HCEC 1CT (cell line): ENCODE data around the gene ATL2.
"Not testable (repeated sequence)": the region's sequence is repeated elsewhere in the genome, so short reads cannot be mapped to it uniquely, and the experiment has no call there.

Source experiments
- DNase-seq: peaks from one replicate; pipeline ENCODE4 v3.0.0-alpha.2; 2017

Gene ATL2

DNA sequence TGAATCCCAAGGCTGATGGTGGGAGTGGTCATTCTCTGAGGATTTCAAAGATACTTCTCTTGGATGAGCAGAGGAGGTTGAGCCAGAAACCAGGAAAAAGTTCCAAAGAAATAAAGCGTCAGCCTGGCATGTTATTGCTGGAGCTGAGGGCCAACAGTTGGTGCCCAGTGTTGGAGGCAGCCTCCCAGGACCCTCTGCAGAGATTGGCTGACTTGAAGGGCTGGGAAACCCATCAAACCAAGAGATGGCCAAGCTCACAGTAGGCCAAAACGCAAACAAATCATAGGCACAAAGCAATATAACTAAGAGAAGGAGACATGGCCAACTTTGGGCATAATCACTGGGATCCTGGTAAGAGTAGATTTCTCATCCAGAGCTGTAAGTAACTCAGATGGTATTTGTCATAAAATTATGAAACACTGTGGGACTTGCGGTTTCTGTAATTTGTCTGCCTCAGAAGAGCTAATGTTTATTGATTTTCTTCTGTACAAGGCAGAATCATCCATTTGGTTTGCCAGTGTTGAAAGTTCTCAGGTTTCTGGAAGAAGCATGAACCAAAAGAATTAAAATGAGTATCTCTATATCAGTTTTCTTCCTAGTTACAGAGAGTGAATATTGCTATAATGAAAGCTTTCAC, 108.3 kb downstream of the ATL2 start:
- DNase-seq: peak; percentile 94

DNA sequence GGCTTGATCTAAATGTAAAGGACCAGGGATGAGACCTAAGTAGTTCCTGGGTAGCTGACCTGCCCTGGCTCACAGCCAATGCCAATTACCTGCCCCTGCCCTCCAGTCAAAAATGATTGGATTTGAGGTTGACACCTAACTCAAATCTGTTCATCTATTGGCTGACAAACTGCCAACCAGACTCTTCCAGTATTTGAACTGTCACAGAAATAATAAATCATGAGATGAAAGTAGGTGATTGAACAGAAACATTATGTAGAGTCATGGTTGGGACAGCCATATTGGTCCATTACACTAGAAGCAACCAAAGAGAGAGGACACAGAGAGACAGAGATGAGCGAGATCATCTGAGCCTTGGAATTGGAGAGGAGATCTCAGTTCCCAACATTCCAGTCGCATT, 109.1 kb downstream of the ATL2 start:
- no peak for DNase-seq

- no peak for DNase-seq
Measured at GRCh38 chr2:38267270-38267925, 109.7 kb downstream of the ATL2 start.

DNA sequence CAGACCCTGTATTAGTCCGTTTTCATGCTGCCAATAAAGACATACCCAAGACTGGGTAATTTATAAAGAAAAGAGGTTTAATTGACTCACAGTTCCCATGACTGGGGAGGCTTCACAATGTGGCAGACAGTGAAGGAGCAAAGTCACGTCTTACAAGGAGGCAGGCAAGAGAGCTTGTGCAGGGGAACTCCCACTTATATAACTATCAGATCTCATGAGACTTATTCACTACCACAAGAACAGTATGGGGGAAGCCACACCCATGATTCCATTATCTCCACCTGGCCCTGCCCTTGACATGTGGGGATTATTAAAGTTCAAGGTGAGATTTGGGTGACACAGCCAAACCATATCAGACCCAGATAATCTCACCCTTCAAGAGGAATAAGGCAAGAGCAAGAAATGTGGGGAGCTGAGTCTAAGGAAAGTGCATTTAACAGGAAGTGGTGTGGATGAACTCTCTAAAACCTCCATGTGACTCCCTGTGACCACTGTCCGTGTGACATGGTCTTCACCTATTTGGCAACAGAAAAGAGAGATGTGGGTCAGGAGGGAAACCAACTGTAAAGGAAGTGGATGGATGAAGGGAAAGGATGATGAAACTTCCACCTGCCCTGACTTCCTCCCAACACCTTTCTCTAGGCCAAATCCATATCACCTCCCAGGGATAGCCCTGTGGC, 110.6 kb downstream of the ATL2 start:
- no peak for DNase-seq

GRCh38 chr2:38265461-38265860, 111.6 kb downstream of the ATL2 start:
- DNase-seq: no peak

DNA sequence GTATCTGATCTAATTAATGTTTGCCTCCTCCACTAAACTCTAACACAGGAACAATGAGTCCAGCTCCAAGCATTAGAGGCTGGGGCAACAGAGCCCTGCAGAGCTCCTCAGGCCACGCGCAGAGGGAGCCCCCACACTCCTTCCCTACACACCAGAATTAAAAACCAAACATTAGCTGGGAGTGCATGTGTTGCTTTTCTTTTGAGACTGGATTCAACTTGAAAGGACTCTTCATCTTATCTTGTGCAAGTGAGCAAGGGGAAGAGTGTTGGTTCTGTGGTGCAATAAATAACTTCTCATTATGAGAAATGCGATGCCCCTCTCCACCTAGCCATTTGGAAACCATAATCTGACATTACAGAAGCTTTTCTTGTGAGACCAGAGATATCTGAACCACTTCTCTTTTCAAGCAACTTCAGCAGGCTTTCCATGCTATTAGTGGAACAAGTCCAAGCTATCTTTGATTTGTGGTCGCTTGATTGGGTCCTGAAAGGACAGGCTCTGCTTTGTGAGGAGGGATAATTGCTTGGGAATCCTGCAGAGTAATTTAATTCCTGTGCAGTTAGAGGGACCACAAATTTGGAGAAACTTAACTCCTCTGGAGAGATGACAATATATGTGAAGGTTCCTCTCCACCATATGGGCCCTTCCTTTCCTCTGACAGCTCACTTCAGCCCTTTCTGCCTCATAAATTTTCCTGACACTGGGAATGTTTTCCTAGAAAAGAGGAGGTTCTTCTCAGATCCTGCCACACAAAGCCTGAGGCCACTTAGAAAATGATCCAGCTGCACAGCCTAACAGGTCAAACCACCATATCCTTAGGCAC, 112.5 kb downstream of the ATL2 start:
- no peak for DNase-seq

DNA sequence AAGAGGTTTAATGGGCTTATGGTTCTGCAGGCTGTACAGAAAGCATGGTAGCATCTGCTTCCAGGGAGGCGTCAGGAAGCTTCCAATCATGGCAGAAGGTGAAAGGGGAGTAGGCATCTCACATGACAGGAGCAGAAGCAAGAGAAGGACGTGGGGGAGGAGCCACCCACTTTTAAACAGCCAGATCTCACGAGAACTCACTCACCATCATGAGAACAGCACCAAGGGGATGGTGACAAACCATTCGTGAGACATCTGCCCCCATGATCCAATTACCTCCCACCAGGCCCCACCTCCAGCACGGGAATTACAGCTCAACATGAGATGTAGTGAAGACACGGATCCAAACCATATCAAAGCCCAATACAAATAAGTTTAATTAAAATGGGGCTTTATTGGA, 113.8 kb downstream of the ATL2 start:
- DNase-seq: no peak

DNA sequence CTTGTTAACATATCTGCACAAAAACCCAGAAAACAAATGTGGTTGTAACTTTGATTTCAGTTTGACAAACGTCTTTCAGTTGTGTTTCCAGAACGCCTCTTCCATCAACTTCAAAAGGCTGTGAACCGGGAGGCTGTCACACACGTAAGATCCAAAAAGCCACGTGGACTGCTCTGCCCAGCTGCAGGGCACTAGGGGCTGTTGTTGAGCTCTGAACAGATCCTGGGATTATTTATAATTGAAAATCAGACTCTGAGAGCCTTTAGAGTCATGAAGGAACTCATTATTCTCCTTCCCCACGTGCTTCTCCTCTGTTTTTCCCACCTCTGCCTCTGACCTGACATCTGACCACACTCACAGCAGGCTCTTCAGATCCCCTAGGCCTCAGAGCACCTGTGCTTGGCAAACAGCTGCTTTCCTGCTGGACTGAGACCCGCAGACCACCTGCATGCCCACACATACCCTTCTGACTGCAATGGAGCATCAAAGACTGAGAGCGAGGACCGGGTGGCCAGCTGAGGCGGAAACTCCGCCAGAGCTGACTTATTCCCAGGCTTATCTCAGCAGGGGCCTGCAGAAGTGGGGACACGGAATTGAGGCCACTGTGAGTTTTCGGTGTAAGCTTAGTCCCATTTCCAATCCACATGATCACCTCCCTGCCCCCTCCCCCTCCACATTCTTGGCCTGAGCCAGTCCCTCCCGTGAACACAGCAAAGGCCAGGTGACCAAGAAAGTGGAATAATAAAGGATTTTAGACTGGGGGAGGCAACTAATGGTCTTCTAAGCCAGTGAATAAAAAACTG, 114.8 kb downstream of the ATL2 start:
- no peak for DNase-seq

DNA sequence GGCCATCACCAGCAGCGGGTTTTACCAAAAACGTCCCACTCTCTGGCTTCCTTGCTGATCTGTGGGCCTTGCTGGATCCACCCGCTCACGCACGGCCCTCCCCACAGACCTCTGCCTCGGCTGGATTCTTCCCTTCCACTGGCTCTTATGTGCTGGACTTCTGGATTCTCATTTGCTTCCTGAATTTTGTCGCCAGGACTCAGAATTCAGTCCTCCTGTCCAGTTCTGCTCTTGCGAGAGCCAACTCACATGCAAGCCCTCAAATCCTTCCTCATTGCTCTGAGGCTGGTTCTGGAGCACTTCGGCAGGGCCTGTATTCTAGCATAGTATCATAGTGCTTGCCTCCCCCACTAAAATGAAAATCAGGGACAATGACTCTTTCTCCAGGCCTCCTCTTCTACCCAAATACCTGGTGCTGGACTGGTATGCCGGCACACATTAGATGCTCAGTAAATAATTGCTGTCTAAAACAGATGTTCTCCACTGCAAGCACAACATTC, 115.5 kb downstream of the ATL2 start:
- no peak for DNase-seq

- no peak for DNase-seq
Measured at GRCh38 chr2:38260972-38261371, 116.1 kb downstream of the ATL2 start.

GRCh38 chr2:38260469-38260868, 116.6 kb downstream of the ATL2 start:
- DNase-seq: no peak

DNA sequence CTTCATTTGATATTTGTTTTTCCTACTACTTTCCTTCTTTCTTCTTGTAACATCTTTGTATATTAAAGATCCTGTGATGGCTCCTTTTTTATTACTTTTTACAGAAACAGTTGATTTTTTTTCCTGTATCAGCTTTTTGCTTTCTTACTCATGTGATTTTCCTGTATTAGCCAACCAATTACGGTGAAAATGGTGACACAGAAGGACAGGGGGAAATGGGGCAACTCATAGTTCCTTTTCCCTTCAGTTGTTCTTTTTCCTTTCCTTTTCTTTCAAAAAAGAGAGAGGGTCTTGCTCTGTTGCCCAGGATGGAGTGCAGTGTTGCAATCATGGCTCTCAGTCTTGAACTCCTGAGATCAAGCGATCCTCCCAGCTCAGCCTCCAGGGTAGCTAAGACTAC, 117.8 kb downstream of the ATL2 start:
- DNase-seq: no peak

DNA sequence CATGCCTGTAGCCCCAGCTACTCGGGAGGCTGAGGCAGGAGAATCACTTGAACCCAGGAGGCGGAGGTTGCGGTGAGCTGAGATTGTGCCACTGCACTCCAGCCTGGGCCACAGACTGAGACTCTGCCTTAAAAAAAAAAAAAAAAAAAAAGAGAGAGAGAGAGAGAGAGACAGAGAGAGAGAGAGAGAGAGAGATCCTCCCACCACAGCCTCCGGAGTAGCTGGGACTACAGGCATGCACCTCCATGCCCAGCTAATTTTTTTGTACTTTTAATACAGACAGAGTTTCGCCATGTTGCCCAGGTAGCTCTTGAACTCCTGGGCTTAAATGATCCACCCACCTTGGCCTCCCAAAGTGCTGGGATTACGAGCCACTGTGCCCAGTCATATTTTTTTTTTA, 119.4 kb downstream of the ATL2 start:
- DNase-seq: not testable (repeated sequence)

- no peak for DNase-seq
Measured at GRCh38 chr2:38256610-38257009, 120.5 kb downstream of the ATL2 start.

DNA sequence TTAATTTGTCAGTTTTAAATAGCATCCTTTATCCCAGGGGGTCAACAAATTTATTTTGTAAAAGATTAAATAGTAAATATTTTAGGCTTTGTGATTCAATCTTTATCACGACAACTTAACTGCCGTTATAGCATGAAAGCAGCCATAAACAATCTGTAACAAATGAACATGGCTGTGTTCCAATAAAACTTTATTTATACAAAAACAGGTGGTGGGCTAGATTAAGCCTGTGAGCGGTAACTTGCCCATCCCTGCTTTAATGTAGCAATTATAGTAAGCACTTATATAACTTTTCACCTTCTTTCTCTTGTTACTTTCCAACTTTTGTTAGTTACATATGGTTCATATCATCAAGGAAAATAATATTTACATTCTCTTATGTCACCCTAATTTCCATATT, 121.9 kb downstream of the ATL2 start:
- DNase-seq: no peak

DNA sequence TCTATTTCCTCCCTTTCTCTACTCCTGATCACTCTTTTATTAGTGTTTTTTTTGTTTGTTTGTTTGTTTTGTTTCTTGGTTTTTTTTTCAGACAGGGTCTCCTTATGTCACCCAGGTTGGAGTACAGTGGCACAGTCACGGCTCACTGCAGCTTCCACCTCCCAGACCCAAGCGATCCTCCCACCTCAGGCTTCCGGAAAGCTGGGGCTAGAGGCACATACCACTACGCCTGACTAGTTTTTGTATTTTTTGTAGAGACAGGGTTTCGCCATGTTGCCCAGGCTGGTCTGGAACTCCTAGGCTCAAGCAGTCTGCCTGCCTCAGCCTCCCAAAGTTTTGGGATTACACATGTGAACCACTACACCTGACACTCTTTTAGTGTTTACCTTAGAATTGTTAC, 122.3 kb downstream of the ATL2 start:
- DNase-seq: no peak

- DNase-seq: no peak
Measured at GRCh38 chr2:38251940-38252339, 125.1 kb downstream of the ATL2 start.

GRCh38 chr2:38248707-38249106, 128.4 kb downstream of the ATL2 start:
- no peak for DNase-seq

DNA sequence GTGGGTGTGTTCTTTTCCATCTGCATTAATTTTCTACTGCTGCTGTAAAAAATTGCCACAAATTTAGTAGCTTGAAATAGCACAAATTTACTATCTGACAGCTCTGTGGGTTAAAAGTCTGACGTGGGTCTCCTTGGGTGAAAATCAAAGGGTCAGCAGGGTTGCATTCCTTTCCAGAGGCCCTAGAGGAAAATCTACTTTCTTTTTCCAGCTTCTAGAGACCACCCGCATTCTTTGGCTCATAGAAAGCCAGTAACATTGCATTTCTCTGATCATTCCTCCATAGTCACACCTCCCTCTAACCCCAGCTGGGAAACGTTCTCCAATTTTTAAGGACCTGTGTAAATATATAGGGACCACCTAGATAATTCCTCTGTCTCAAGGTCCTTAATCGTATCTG, 128.8 kb downstream of the ATL2 start:
- no peak for DNase-seq

DNA sequence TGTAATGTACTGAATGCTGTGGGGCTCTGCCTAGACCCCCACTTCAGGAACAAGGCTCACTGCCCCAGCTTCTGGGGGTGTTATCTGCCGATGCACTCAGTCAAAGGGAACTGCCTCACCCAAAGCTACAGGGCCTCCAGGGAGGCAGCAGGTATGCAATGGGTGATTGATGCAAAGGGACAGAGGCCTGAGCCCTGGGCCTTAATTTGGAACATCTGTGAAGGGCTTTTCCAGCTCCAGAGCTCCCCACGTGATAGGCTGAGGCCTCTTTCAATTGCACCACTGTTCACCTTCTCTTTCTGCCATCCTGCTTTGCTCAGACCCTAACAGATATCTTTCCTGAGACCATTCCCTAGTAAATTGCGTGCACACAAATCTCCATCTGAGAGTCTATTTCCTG, 131.0 kb downstream of the ATL2 start:
- no peak for DNase-seq

- no peak for DNase-seq
Measured at GRCh38 chr2:38245114-38245641, 131.9 kb downstream of the ATL2 start.

GRCh38 chr2:38244301-38244700, 132.8 kb downstream of the ATL2 start:
- no peak for DNase-seq
